HEK293 (cell line): ENCODE data around the gene RHOT2.

Source experiments
- CTCF ChIA-PET: fragments of 350-600 bp; formaldehyde crosslinking; extraction: SDS; loops from one replicate; lab custom pipeline; 2021; ENCODE audit warnings: antibody characterized with exemption; lab: Yijun Ruan, JAX
- POLR2A ChIA-PET: fragments of 300-600 bp; formaldehyde crosslinking; extraction: SDS; loops from one replicate; lab custom pipeline; 2020; ENCODE audit warnings: antibody characterized with exemption, inconsistent platforms; lab: Yijun Ruan, JAX
- H3K27ac ChIP-seq: fragments of 200-500 bp; sonication (Bioruptor generic); 2 replicates; pipeline ENCODE4 v1.5.1; 2014; ENCODE audit warnings: low read depth, low read length, control low read depth, inconsistent platforms; ENCODE audit errors: extremely low read depth
- H3K36me3 ChIP-seq, 2 experiments: fragments of 200-500 bp in 1 of 2; sonication (Bioruptor generic) in 1 of 2; 1 replicate in 1 of 2; 2 replicates in 1 of 2; pipeline ENCODE4 v1.5.1; 2014 to 2017; ENCODE audit warnings: inconsistent platforms in 2 of 2, low read length in 2 of 2; ENCODE audit not compliant: control insufficient read depth in 2 of 2, insufficient read depth in 1 of 2
- H3K4me1 ChIP-seq: fragments of 200-500 bp; sonication (Bioruptor generic); 2 replicates; pipeline ENCODE4 v1.5.1; 2014; ENCODE audit warnings: mild to moderate bottlenecking, low read length, inconsistent platforms; ENCODE audit not compliant: control insufficient read depth, insufficient read depth
- H3K4me3 ChIP-seq: 2 replicates; pipeline ENCODE4 v1.5.1; 2011; ENCODE audit warnings: low read depth, mild to moderate bottlenecking, control low read depth, low read length, moderate library complexity
- H3K9me3 ChIP-seq: fragments of 200-500 bp; sonication (Bioruptor generic); 2 replicates; pipeline ENCODE4 v1.5.1; 2014; ENCODE audit warnings: low read depth, low read length, inconsistent platforms; ENCODE audit not compliant: control insufficient read depth, insufficient read depth
- BCL11B ChIP-seq: fragments of 450-650 bp; formaldehyde crosslinking; IDR thresholded peaks from 2 replicates; pipeline ENCODE4 v1.5.1; 2016; ENCODE audit warnings: low read depth, missing biosample characterization, missing genetic modification characterization
- KLF16 ChIP-seq: fragments of 450-650 bp; formaldehyde crosslinking; IDR thresholded peaks from 2 replicates; pipeline ENCODE4 v1.5.1; 2017; ENCODE audit warnings: missing biosample characterization, missing genetic modification characterization
- KLF7 ChIP-seq: fragments of 450-650 bp; formaldehyde crosslinking; IDR thresholded peaks from 2 replicates; pipeline ENCODE4 v1.5.1; 2016; ENCODE audit warnings: missing biosample characterization, missing genetic modification characterization, borderline replicate concordance
- PBX3 ChIP-seq: sonication (generic); formaldehyde crosslinking; IDR thresholded peaks from 2 replicates; pipeline ENCODE4 v1.8.1; 2022; ENCODE audit warnings: mild to moderate bottlenecking, moderate library complexity, missing genetic modification reagents
- SCRT1 ChIP-seq: fragments of 450-650 bp; formaldehyde crosslinking; IDR thresholded peaks from 2 replicates; pipeline ENCODE4 v1.5.1; 2016; ENCODE audit warnings: missing biosample characterization, missing genetic modification characterization, borderline replicate concordance
- SCRT2 ChIP-seq: fragments of 450-650 bp; formaldehyde crosslinking; IDR thresholded peaks from 2 replicates; pipeline ENCODE4 v1.5.1; 2016; ENCODE audit warnings: missing biosample characterization, missing genetic modification characterization
- SP2 ChIP-seq: fragments of 450-650 bp; formaldehyde crosslinking; IDR thresholded peaks from 2 replicates; pipeline ENCODE4 v1.5.1; 2016; ENCODE audit warnings: missing biosample characterization, missing genetic modification characterization
- ZBTB8A ChIP-seq: fragments of 450-650 bp; formaldehyde crosslinking; IDR thresholded peaks from 2 replicates; pipeline ENCODE4 v1.5.1; 2016; ENCODE audit warnings: missing biosample characterization, missing genetic modification characterization
- ZEB2 ChIP-seq: fragments of 450-650 bp; formaldehyde crosslinking; IDR thresholded peaks from 2 replicates; pipeline ENCODE4 v1.5.1; 2016; ENCODE audit warnings: missing biosample characterization, missing genetic modification characterization
- ZFP3 ChIP-seq: fragments of 450-650 bp; formaldehyde crosslinking; IDR thresholded peaks from 2 replicates; pipeline ENCODE4 v1.5.1; 2016; ENCODE audit warnings: low read depth, missing biosample characterization, missing genetic modification characterization
- ZNF146 ChIP-seq: fragments of 450-650 bp; formaldehyde crosslinking; IDR thresholded peaks from 2 replicates; pipeline ENCODE4 v1.5.1; 2016; ENCODE audit warnings: missing biosample characterization, missing genetic modification characterization
- ZNF2 ChIP-seq: fragments of 450-650 bp; formaldehyde crosslinking; IDR thresholded peaks from 2 replicates; pipeline ENCODE4 v1.5.1; 2016; ENCODE audit warnings: missing biosample characterization, missing genetic modification characterization
- ZNF335 ChIP-seq: fragments of 450-650 bp; formaldehyde crosslinking; conservative IDR thresholded peaks from 2 replicates; pipeline ENCODE4 v1.5.1; 2016; ENCODE audit warnings: missing biosample characterization, missing genetic modification characterization
- ZNF701 ChIP-seq: fragments of 450-650 bp; formaldehyde crosslinking; IDR thresholded peaks from 2 replicates; pipeline ENCODE4 v1.5.1; 2016; ENCODE audit warnings: missing biosample characterization, missing genetic modification characterization
- ZNF837 ChIP-seq: fragments of 450-650 bp; formaldehyde crosslinking; IDR thresholded peaks from 2 replicates; pipeline ENCODE4 v1.5.1; 2016; ENCODE audit warnings: missing biosample characterization, missing genetic modification characterization
- ZXDB ChIP-seq: fragments of 450-650 bp; formaldehyde crosslinking; IDR thresholded peaks from 2 replicates; pipeline ENCODE4 v1.5.1; 2016; ENCODE audit warnings: missing biosample characterization, missing genetic modification characterization
- TF ChIP-seq, protein P1 (sequence below): fragments of 450-650 bp; formaldehyde crosslinking; IDR thresholded peaks from 2 replicates; pipeline ENCODE4 v1.5.1; 2017; ENCODE audit warnings: missing biosample characterization, missing genetic modification characterization
- TF ChIP-seq, protein P2 (sequence below): fragments of 450-650 bp; formaldehyde crosslinking; IDR thresholded peaks from 2 replicates; pipeline ENCODE4 v1.5.1; 2016; ENCODE audit warnings: missing biosample characterization, missing genetic modification characterization, borderline replicate concordance
- TF ChIP-seq, protein P3 (sequence below): fragments of 450-650 bp; formaldehyde crosslinking; IDR thresholded peaks from 2 replicates; pipeline ENCODE4 v1.5.1; 2016; ENCODE audit warnings: missing biosample characterization, missing genetic modification characterization
- TF ChIP-seq, protein P4 (sequence below): fragments of 450-650 bp; formaldehyde crosslinking; IDR thresholded peaks from 2 replicates; pipeline ENCODE4 v1.5.1; 2016; ENCODE audit warnings: missing biosample characterization, missing genetic modification characterization
- TF ChIP-seq, protein P5 (sequence below): fragments of 450-650 bp; formaldehyde crosslinking; IDR thresholded peaks from 2 replicates; pipeline ENCODE4 v1.5.1; 2016; ENCODE audit warnings: missing biosample characterization, missing genetic modification characterization
- TF ChIP-seq, protein P6 (sequence below): fragments of 450-650 bp; formaldehyde crosslinking; IDR thresholded peaks from 2 replicates; pipeline ENCODE4 v1.5.1; 2016; ENCODE audit warnings: missing biosample characterization, missing genetic modification characterization, low read depth

The RHOT2 gene

GRCh38 chr16:684961-685696, 17.2 kb downstream of the RHOT2 start (continued):
- TF ChIP-seq ZNF701 (no peak), SP2 (no peak), SCRT2 (peak; percentile 93), ZFP3 (tag by site-specific recombination) (no peak), ZNF146 (no peak), PBX3 (CRISPR knock-in tag) (0 out of 2 replicates have a peak, but pooled peaks have one; percentile 58), ZNF837 (tag by site-specific recombination) (0 out of 2 replicates have a peak, but pooled peaks have one; percentile 41), ZNF335 (no peak)
- TF ChIP-seq, protein P1, sequence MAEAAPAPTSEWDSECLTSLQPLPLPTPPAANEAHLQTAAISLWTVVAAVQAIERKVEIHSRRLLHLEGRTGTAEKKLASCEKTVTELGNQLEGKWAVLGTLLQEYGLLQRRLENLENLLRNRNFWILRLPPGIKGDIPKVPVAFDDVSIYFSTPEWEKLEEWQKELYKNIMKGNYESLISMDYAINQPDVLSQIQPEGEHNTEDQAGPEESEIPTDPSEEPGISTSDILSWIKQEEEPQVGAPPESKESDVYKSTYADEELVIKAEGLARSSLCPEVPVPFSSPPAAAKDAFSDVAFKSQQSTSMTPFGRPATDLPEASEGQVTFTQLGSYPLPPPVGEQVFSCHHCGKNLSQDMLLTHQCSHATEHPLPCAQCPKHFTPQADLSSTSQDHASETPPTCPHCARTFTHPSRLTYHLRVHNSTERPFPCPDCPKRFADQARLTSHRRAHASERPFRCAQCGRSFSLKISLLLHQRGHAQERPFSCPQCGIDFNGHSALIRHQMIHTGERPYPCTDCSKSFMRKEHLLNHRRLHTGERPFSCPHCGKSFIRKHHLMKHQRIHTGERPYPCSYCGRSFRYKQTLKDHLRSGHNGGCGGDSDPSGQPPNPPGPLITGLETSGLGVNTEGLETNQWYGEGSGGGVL = 0 out of 2 replicates have a peak, but pooled peaks have one; percentile 9
- TF ChIP-seq, protein P2, sequence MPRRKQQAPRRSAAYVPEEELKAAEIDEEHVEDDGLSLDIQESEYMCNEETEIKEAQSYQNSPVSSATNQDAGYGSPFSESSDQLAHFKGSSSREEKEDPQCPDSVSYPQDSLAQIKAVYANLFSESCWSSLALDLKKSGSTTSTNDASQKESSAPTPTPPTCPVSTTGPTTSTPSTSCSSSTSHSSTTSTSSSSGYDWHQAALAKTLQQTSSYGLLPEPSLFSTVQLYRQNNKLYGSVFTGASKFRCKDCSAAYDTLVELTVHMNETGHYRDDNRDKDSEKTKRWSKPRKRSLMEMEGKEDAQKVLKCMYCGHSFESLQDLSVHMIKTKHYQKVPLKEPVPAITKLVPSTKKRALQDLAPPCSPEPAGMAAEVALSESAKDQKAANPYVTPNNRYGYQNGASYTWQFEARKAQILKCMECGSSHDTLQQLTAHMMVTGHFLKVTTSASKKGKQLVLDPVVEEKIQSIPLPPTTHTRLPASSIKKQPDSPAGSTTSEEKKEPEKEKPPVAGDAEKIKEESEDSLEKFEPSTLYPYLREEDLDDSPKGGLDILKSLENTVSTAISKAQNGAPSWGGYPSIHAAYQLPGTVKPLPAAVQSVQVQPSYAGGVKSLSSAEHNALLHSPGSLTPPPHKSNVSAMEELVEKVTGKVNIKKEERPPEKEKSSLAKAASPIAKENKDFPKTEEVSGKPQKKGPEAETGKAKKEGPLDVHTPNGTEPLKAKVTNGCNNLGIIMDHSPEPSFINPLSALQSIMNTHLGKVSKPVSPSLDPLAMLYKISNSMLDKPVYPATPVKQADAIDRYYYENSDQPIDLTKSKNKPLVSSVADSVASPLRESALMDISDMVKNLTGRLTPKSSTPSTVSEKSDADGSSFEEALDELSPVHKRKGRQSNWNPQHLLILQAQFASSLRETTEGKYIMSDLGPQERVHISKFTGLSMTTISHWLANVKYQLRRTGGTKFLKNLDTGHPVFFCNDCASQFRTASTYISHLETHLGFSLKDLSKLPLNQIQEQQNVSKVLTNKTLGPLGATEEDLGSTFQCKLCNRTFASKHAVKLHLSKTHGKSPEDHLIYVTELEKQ (tag by site-specific recombination) = no peak

DNA sequence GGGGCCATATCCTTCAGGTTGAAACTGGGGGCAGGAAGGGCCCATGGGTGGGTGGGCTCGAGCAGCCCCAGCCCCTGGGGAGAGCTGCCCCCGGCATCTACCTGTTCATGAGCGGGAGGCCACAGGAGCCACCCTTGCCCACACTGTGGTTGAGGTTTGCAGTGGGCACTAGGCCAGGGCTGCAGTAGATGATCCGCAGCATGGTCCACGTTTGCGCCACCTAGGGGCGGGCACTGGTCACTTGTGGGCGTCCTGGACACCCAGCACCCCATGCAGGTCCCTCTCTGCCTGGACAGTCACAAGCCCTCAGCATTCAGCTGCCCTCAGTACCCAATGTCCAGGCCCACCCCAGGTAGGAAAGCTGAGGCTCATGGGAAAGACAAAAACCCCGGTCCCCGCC, 18.0 kb downstream of the RHOT2 start:
- H3K4me3 ChIP-seq = no peak overlapping the region
- ChIA-PET CTCF (interaction anchor here (0.8 to 1.8 kb wide), 3 partner anchors 9 to 27 kb away, joined by 3 read pairs; no protein-coding TSS in a partner anchor), POLR2A (interaction anchor here (0.5 to 1.5 kb wide), 2 partner anchors 9 to 85 kb away, joined by 3 to 6 read pairs; no protein-coding TSS in a partner anchor)
- H3K4me1 ChIP-seq = peaks cover 9% of the 10 kb centered on the region; the same call in 1 of the 2 replicates
- H3K9me3 ChIP-seq = no peaks in the 10 kb centered on the region
- peaks cover 3 to 70% of the 10 kb centered on the region in 2 experiments; a peak in 1 of 3 replicates for H3K36me3 ChIP-seq
- H3K27ac ChIP-seq = no peak overlapping the region
- TF ChIP-seq, protein P3, sequence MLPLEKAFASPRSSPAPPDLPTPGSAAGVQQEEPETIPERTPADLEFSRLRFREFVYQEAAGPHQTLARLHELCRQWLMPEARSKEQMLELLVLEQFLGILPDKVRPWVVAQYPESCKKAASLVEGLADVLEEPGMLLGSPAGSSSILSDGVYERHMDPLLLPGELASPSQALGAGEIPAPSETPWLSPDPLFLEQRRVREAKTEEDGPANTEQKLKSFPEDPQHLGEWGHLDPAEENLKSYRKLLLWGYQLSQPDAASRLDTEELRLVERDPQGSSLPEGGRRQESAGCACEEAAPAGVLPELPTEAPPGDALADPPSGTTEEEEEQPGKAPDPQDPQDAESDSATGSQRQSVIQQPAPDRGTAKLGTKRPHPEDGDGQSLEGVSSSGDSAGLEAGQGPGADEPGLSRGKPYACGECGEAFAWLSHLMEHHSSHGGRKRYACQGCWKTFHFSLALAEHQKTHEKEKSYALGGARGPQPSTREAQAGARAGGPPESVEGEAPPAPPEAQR (tag by site-specific recombination) = no peak
- TF ChIP-seq ZXDB = 0 out of 2 replicates have a peak, but pooled peaks have one; percentile 14
- TF ChIP-seq, protein P4, sequence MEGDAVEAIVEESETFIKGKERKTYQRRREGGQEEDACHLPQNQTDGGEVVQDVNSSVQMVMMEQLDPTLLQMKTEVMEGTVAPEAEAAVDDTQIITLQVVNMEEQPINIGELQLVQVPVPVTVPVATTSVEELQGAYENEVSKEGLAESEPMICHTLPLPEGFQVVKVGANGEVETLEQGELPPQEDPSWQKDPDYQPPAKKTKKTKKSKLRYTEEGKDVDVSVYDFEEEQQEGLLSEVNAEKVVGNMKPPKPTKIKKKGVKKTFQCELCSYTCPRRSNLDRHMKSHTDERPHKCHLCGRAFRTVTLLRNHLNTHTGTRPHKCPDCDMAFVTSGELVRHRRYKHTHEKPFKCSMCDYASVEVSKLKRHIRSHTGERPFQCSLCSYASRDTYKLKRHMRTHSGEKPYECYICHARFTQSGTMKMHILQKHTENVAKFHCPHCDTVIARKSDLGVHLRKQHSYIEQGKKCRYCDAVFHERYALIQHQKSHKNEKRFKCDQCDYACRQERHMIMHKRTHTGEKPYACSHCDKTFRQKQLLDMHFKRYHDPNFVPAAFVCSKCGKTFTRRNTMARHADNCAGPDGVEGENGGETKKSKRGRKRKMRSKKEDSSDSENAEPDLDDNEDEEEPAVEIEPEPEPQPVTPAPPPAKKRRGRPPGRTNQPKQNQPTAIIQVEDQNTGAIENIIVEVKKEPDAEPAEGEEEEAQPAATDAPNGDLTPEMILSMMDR (tag by site-specific recombination) = peak; percentile 73
- TF ChIP-seq SCRT1 = no peak
- TF ChIP-seq KLF7 (tag by site-specific recombination) = no peak
- no peak for TF ChIP-seq ZNF701
- no peak for TF ChIP-seq KLF16 (tag by site-specific recombination)
- TF ChIP-seq ZNF2 (tag by site-specific recombination) = peak; percentile 71; the same call in 1 of the 2 replicates
- 0 out of 2 replicates have a peak, but pooled peaks have one; percentile 32 for TF ChIP-seq BCL11B (tag by site-specific recombination)
- 0 out of 2 replicates have a peak, but pooled peaks have one; percentile 22 for TF ChIP-seq ZBTB8A (tag by site-specific recombination)
- TF ChIP-seq, protein P5, sequence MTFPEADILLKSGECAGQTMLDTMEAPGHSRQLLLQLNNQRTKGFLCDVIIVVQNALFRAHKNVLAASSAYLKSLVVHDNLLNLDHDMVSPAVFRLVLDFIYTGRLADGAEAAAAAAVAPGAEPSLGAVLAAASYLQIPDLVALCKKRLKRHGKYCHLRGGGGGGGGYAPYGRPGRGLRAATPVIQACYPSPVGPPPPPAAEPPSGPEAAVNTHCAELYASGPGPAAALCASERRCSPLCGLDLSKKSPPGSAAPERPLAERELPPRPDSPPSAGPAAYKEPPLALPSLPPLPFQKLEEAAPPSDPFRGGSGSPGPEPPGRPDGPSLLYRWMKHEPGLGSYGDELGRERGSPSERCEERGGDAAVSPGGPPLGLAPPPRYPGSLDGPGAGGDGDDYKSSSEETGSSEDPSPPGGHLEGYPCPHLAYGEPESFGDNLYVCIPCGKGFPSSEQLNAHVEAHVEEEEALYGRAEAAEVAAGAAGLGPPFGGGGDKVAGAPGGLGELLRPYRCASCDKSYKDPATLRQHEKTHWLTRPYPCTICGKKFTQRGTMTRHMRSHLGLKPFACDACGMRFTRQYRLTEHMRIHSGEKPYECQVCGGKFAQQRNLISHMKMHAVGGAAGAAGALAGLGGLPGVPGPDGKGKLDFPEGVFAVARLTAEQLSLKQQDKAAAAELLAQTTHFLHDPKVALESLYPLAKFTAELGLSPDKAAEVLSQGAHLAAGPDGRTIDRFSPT (tag by site-specific recombination) = peak; percentile 87
- TF ChIP-seq ZEB2 (tag by site-specific recombination) = no peak
- TF ChIP-seq ZNF335 = no peak
- TF ChIP-seq, protein P6, sequence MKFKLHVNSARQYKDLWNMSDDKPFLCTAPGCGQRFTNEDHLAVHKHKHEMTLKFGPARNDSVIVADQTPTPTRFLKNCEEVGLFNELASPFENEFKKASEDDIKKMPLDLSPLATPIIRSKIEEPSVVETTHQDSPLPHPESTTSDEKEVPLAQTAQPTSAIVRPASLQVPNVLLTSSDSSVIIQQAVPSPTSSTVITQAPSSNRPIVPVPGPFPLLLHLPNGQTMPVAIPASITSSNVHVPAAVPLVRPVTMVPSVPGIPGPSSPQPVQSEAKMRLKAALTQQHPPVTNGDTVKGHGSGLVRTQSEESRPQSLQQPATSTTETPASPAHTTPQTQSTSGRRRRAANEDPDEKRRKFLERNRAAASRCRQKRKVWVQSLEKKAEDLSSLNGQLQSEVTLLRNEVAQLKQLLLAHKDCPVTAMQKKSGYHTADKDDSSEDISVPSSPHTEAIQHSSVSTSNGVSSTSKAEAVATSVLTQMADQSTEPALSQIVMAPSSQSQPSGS (tag by site-specific recombination) = no peak
